Measurements from ENCODE around the gene AOC3. TPM values are rescaled to one million over a fixed set of nuclear protein-coding genes. Genes with fewer than 3 reads are reported as not detected.

AOC3 gene
- total and polyA plus RNA-seq, 7 donors = 3.5 to 227 (median 58.1) TPM

DNA sequence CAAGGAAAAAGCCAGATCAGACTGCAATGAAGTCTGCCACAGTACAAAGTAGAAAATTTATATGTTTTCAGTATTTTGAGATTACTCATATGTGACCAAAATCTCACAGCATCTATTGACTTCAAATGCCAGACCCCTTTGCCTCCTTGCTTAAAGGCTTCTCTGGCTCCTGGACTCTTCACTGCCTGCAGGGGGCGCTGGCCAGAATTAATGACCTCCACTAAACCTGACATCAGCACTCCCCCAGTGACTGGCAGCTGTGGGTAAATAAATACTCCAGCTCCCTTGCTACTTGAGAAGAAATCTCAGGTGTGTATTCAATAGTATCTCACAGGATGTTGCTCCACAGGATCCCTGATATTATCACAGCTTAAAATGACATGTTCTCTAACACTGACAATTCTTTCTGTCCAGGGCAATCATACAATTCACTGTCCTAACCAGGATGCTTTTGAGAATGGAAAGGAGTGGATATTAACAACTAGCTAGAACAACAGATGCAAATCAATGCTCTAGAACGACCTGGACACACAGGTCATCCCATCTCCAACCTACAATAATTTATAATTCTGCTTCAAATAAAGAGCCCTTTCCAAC lies 31.0 kb upstream of the AOC3 start:
- DNase-seq = no peak
- intact Hi-C loops (cut with DNase I) = loop anchor here (5.0 to 10.0 kb wide), 2 partner anchors 98 to 245 kb away; partner anchors contain the start of gene PSMC3IP
- WGBS, 2 donors = 24 to 35% methylated on average over 2 of the region's 2 CpGs
- Histone ChIP-seq H3K4me1 (peaks cover 0 to 22% (median 18%) of the 10 kb centered on the region in 4 donors), H3K36me3 (peaks cover 32 to 76% (median 49%) of the 10 kb centered on the region in 4 donors), H3K9me3 (no peaks in the 10 kb centered on the region), H3K27ac (no peak overlapping the region), H3K27me3 (no peaks in the 10 kb centered on the region), H3K4me3 (no peak overlapping the region)
- TF ChIP-seq, protein P1, sequence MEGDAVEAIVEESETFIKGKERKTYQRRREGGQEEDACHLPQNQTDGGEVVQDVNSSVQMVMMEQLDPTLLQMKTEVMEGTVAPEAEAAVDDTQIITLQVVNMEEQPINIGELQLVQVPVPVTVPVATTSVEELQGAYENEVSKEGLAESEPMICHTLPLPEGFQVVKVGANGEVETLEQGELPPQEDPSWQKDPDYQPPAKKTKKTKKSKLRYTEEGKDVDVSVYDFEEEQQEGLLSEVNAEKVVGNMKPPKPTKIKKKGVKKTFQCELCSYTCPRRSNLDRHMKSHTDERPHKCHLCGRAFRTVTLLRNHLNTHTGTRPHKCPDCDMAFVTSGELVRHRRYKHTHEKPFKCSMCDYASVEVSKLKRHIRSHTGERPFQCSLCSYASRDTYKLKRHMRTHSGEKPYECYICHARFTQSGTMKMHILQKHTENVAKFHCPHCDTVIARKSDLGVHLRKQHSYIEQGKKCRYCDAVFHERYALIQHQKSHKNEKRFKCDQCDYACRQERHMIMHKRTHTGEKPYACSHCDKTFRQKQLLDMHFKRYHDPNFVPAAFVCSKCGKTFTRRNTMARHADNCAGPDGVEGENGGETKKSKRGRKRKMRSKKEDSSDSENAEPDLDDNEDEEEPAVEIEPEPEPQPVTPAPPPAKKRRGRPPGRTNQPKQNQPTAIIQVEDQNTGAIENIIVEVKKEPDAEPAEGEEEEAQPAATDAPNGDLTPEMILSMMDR (IDR thresholded peaks at IDR 0.05) = peak in 3 of 4 experiments; percentile 17 to 56 (median 27)
- TF ChIP-seq POLR2A (IDR thresholded peaks at IDR 0.05) (no peak), EP300 (IDR thresholded peaks at IDR 0.05) (no peak), POLR2AphosphoS5 (IDR thresholded peaks at IDR 0.05) (no peak)

DNA sequence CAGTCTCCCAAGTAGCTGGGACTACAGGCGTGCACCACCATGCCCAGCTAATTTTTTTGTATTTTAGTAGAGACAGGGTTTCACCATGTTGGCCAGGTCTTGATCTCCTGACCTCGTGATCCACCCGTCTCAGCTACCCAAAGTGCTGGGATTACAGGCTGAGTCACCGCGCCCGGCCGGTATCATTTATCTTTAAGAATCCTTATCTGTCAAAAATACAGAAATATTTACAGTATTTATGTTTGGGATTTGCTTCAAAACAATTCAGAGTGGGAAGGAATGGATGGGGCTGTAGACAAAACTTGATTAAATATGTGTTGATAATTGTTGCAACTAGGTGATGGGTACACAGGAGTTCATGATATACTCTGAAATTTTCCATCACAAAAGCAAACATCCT lies 29.8 kb upstream of the AOC3 start:
- TF ChIP-seq POLR2A (IDR thresholded peaks at IDR 0.05) (no peak), POLR2AphosphoS5 (IDR thresholded peaks at IDR 0.05) (no peak), EP300 (IDR thresholded peaks at IDR 0.05) (no peak)
- TF ChIP-seq, protein P1 (IDR thresholded peaks at IDR 0.05) = no peak
- no peak for DNase-seq
- peaks cover 0 to 21% (median 18%) of the 10 kb centered on the region in 4 donors for H3K4me1 ChIP-seq
- WGBS, 2 donors = 91 to 96% methylated on average over 7 of the region's 7 CpGs
- no peak overlapping the region for H3K27ac ChIP-seq
- no peak overlapping the region for H3K4me3 ChIP-seq
- intact Hi-C loops (cut with DNase I) = loop anchor here (5.0 to 10.0 kb wide), 2 partner anchors 99 to 246 kb away; partner anchors contain the start of gene PSMC3IP
- no peaks in the 10 kb centered on the region for H3K27me3 ChIP-seq
- no peaks in the 10 kb centered on the region for H3K9me3 ChIP-seq
- peaks cover 20 to 64% (median 37%) of the 10 kb centered on the region in 4 donors for H3K36me3 ChIP-seq

DNA sequence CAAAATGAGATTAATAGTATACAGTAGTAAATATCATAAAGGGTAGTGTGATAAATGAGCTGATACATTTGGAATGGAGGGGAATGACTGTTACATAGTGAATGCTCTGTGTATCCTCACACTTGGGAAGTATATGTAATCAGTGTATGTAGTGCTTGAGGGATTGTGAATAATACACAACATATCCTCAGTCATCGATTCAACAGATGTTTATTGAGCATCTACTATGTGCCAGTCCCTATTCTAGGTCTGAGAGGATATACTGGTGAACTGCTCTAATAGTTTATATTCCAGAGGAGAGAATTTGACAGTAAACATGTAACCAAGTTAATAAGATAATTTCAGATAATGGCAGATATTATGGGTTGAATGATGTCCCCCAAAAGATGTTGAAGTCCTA lies 23.5 kb upstream of the AOC3 start:
- H3K36me3 ChIP-seq = peaks cover 0 to 1% (median 0%) of the 10 kb centered on the region in 4 donors
- TF ChIP-seq POLR2A (IDR thresholded peaks at IDR 0.05) (no peak), POLR2AphosphoS5 (IDR thresholded peaks at IDR 0.05) (no peak), EP300 (IDR thresholded peaks at IDR 0.05) (no peak)
- TF ChIP-seq, protein P1 (IDR thresholded peaks at IDR 0.05) = no peak
- H3K4me1 ChIP-seq = peaks cover 0 to 21% (median 18%) of the 10 kb centered on the region in 4 donors
- DNase-seq = no peak
- no peaks in the 10 kb centered on the region for H3K9me3 ChIP-seq
- 90 to 98% methylated on average over 1 of the region's 1 CpG for WGBS, 2 donors
- intact Hi-C loops (cut with DNase I) = loop anchor here (10.0 kb wide), 1 partner anchor 253 kb away; the partner anchor contains the start of gene PSMC3IP
- H3K27me3 ChIP-seq = no peaks in the 10 kb centered on the region
- H3K4me3 ChIP-seq = no peak overlapping the region
- H3K27ac ChIP-seq = no peak overlapping the region

DNA sequence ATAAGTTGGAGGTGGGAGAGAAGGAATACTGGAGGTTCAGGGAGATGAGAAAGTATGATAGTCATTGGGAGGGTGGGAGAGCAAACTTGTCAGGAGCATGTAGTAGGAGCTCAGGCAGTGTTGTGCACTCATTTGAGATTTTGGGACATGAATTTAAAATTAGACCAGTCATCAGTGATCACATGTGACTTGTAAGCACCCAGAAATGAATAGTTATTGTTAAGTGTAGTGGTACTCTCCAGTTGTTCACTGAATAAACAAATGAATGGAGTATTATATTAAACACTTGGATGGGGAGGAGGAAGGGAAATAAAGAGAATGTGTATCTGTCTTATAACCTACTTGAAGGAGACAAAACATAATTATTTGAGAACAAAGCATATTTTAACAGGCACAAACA lies 20.0 kb upstream of the AOC3 start:
- Histone ChIP-seq H3K4me3 (no peak overlapping the region), H3K9me3 (no peaks in the 10 kb centered on the region), H3K27me3 (no peaks in the 10 kb centered on the region), H3K27ac (no peak overlapping the region), H3K4me1 (peaks cover 0 to 26% (median 16%) of the 10 kb centered on the region in 4 donors), H3K36me3 (peaks cover 0 to 13% (median 4%) of the 10 kb centered on the region in 4 donors)
- no peak for DNase-seq
- no peak for TF ChIP-seq EP300 (IDR thresholded peaks at IDR 0.05)
- no peak for TF ChIP-seq POLR2A (IDR thresholded peaks at IDR 0.05)
- no peak for TF ChIP-seq POLR2AphosphoS5 (IDR thresholded peaks at IDR 0.05)
- TF ChIP-seq, protein P1 (IDR thresholded peaks at IDR 0.05) = no peak
- intact Hi-C loops (cut with DNase I) = no loop called here
